Measurements from ENCODE around the gene CEP295NL. TPM values are rescaled to one million over a fixed set of nuclear protein-coding genes. Genes with fewer than 3 reads are reported as not detected.
"Not testable (repeated sequence)": the region's sequence is repeated elsewhere in the genome, so short reads cannot be mapped to it uniquely, and the experiment has no call there.

Gene CEP295NL
- total RNA-seq, 4 donors from 2014 or later: 1.1 to 45.4 (median 9.1) TPM

GRCh38 chr17:78904371-78904770 lies 1.4 kb upstream of the CEP295NL start:
- TF ChIP-seq POLR2A (IDR thresholded peaks at IDR 0.05) (no peak), CTCF (IDR thresholded peaks at IDR 0.05) (no peak)
- H3K4me1 ChIP-seq: no peaks in the 10 kb centered on the region
- DNase-seq: no peak
- no peak overlapping the region for H3K27ac ChIP-seq
- no peaks in the 10 kb centered on the region for H3K9me3 ChIP-seq
- no peaks in the 10 kb centered on the region for H3K36me3 ChIP-seq
- no peak overlapping the region for H3K4me3 ChIP-seq
- no peaks in the 10 kb centered on the region for H3K27me3 ChIP-seq

DNA sequence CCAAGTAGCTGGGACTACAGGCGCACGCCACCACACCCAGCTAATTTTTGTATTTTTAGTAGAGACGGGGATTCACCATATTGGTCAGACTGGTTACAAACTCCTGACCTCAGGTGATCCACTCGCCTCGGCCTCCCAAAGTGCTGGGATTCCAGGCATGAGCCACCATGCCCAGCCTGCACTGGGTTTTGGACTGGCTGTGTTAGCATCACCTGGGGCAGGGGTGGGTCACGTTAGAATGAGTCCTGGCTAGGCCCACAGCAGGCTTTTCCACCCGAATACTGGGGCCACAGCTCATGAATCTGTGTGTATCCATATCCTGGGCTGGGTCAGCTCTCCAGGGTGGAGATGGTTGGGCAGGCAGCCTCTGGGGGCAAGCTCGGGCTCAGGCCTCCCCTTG lies 770 bp downstream of the CEP295NL start:
- not testable (repeated sequence) for H3K4me3 ChIP-seq, DNase-seq, H3K27me3 ChIP-seq, H3K4me1 ChIP-seq, H3K9me3 ChIP-seq, H3K27ac ChIP-seq, H3K36me3 ChIP-seq

GRCh38 chr17:78901806-78902205 lies 1.2 kb downstream of the CEP295NL start:
- H3K9me3 ChIP-seq: no peaks in the 10 kb centered on the region
- H3K27me3 ChIP-seq: no peaks in the 10 kb centered on the region
- H3K27ac ChIP-seq: no peak overlapping the region
- H3K4me3 ChIP-seq: no peak overlapping the region
- peaks cover 0 to 3% (median 0%) of the 10 kb centered on the region in 4 donors for H3K4me1 ChIP-seq
- no peaks in the 10 kb centered on the region for H3K36me3 ChIP-seq
- TF ChIP-seq CTCF (IDR thresholded peaks at IDR 0.05) (no peak), POLR2A (IDR thresholded peaks at IDR 0.05) (no peak)
- no peak for DNase-seq

DNA sequence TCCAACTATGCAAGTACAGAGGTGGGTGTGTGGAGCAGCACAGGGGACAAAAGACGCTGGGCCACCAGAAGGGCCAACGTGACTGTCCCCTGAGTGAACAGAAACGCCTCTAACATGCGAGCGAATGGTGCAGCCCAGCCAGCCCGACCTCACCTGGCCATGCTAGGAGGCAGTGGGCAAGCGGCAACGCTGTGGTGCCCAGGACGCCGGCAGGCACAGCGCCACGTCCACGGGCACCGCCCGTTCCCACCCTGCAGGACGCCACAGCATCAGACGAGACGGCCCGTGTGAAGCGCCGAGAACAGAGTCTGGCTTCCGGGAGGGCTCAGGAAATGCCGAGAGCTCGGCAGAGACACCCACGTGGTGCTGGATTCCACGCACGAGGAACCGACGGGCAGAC lies 2.2 kb downstream of the CEP295NL start:
- H3K36me3 ChIP-seq: no peaks in the 10 kb centered on the region
- peaks cover 0 to 13% (median 0%) of the 10 kb centered on the region in 4 donors for H3K4me1 ChIP-seq
- no peak overlapping the region for H3K27ac ChIP-seq
- H3K4me3 ChIP-seq: no peak overlapping the region
- no peaks in the 10 kb centered on the region for H3K9me3 ChIP-seq
- no peak for DNase-seq
- no peak for TF ChIP-seq POLR2A (IDR thresholded peaks at IDR 0.05)
- H3K27me3 ChIP-seq: no peaks in the 10 kb centered on the region

- Histone ChIP-seq H3K36me3 (no peaks in the 10 kb centered on the region), H3K4me3 (no peak overlapping the region), H3K4me1 (peaks cover 0 to 22% (median 0%) of the 10 kb centered on the region in 4 donors), H3K27ac (no peak overlapping the region), H3K27me3 (no peaks in the 10 kb centered on the region), H3K9me3 (no peaks in the 10 kb centered on the region)
- DNase-seq: no peak
- TF ChIP-seq CTCF (IDR thresholded peaks at IDR 0.05): no peak
- no peak for TF ChIP-seq POLR2A (IDR thresholded peaks at IDR 0.05)
Measured at GRCh38 chr17:78899361-78900260, 3.4 kb downstream of the CEP295NL start.

- TF ChIP-seq POLR2A (IDR thresholded peaks at IDR 0.05) (no peak), CTCF (IDR thresholded peaks at IDR 0.05) (no peak)
- DNase-seq: no peak
- Histone ChIP-seq H3K27me3 (no peaks in the 10 kb centered on the region), H3K36me3 (no peaks in the 10 kb centered on the region), H3K9me3 (no peaks in the 10 kb centered on the region), H3K4me1 (peaks cover 0 to 24% (median 0%) of the 10 kb centered on the region in 4 donors), H3K4me3 (no peak overlapping the region), H3K27ac (no peak overlapping the region)
Measured at GRCh38 chr17:78898947-78899346, 4.1 kb downstream of the CEP295NL start.

Measured in Peyer's patch (tissue), 4 donors.